ENCODE results near the gene CTNNA3. TPM values are rescaled to one million over a fixed set of nuclear protein-coding genes. Genes with fewer than 3 reads are reported as not detected.

The CTNNA3 gene
- total RNA-seq, 1 experiment from 2014 or later, result 0.32 TPM

- no peak for ATAC-seq
- BruUV-seq (replicated peaks), result no TSS peak
- no peak overlapping the region for H3K4me2 ChIP-seq (ENCODE audit: low read length)
- peaks cover 0 to 6% of the 10 kb centered on the region in 2 experiments; a peak in 2 of 4 replicates for H3K9me3 ChIP-seq (ENCODE audit: control insufficient read depth in 1 of 2, insufficient read depth in 1 of 2, low read depth in 1 of 2, low read length in 2 of 2)
- DNase-seq (ENCODE audit: low read depth, low spot score), result no peak
- H3K27me3 ChIP-seq (ENCODE audit: insufficient read depth, low read length), result no peaks in the 10 kb centered on the region
- intact Hi-C loops (cut with micrococcal nuclease), result no loop called here
- H2AFZ ChIP-seq (ENCODE audit: low read depth, low read length, poor library complexity, severe bottlenecking), result no peak overlapping the region
- no peaks in the 10 kb centered on the region for H3K4me1 ChIP-seq (ENCODE audit: control insufficient read depth in 1 of 2, insufficient read depth in 2 of 2, low read length in 2 of 2)
- POLR2A ChIA-PET, result no interaction called here
- no peaks in the 10 kb centered on the region for H3K9me2 ChIP-seq (ENCODE audit: insufficient read depth)
- H3K9ac ChIP-seq (ENCODE audit: low read length), result no peak overlapping the region
- H4K20me1 ChIP-seq (ENCODE audit: insufficient read depth), result no peaks in the 10 kb centered on the region
- H3K4me3 ChIP-seq (replicated peaks in 1 of 2; ENCODE audit: low read depth in 1 of 2, low read length in 2 of 2), result no peak overlapping the region
- H3K36me3 ChIP-seq (ENCODE audit: control insufficient read depth in 1 of 2, insufficient read depth in 2 of 2, low read length in 2 of 2), result no peaks in the 10 kb centered on the region
- CTCF ChIA-PET, result no interaction called here
- no peaks in the 10 kb centered on the region for H3K79me2 ChIP-seq (ENCODE audit: insufficient read depth, low read length)
- TF ChIP-seq EZH2 (IDR thresholded peaks at IDR 0.05) (no peak), SIN3A (IDR thresholded peaks at IDR 0.05; ENCODE audit: low read depth) (no peak), SP1 (IDR thresholded peaks at IDR 0.05; ENCODE audit: low read depth) (no peak), ZNF274 (IDR thresholded peaks at IDR 0.05; ENCODE audit: low read depth, low read length) (no peak), POLR2AphosphoS5 (IDR thresholded peaks at IDR 0.05; ENCODE audit: low read depth, low read length) (no peak), CTCF (IDR thresholded peaks at IDR 0.05 in 2 of 3, conservative IDR thresholded peaks at IDR 0.05 in 1 of 3; ENCODE audit: borderline replicate concordance in 1 of 3, insufficient read depth in 1 of 3, low read depth in 2 of 3, low read length in 2 of 3) (no peak), ATF3 (IDR thresholded peaks at IDR 0.05) (no peak), SRF (IDR thresholded peaks at IDR 0.05; ENCODE audit: low read depth) (no peak), CBX3 (IDR thresholded peaks at IDR 0.05; ENCODE audit: low read depth) (no peak), YY1 (IDR thresholded peaks at IDR 0.05; ENCODE audit: extremely low read depth, insufficient replicate concordance, low read depth, low read length) (no peak), TCF7L2 (IDR thresholded peaks at IDR 0.05; ENCODE audit: borderline replicate concordance, extremely low read depth, insufficient read depth, insufficient read length) (no peak), EZH2phosphoT487 (IDR thresholded peaks at IDR 0.05; ENCODE audit: borderline replicate concordance) (no peak), REST (IDR thresholded peaks at IDR 0.05; ENCODE audit: low read depth) (no peak), POLR2A (IDR thresholded peaks at IDR 0.05; ENCODE audit: borderline replicate concordance, extremely low read depth, insufficient read depth, insufficient read length) (no peak)
- H3K27ac ChIP-seq (ENCODE audit: low read depth, low read length), result no peak overlapping the region
- RAD21 ChIA-PET (ENCODE audit: low non-redundant PET in 1 of 2, low total read pairs in 2 of 2, uncharacterized antibody in 2 of 2, unreplicated experiment in 2 of 2), result no interaction called here
Observed at GRCh38 chr10:66041771-66042170, 1654.2 kb downstream of the CTNNA3 start.
